SK-N-MC (cell line): Measurements from ENCODE around the gene SHISA7.

ENCODE experiments used
- DNase-seq: peaks from one replicate; pipeline ENCODE4 v3.0.0-alpha.2; 2011; ENCODE audit warnings: low read depth, low spot score
- H3K27ac ChIP-seq: fragments of 200-600 bp; sonication (generic); 2 replicates; pipeline ENCODE4 v1.5.1; 2016; ENCODE audit warnings: mixed run types
- H3K36me3 ChIP-seq: fragments of 200-600 bp; sonication (generic); 2 replicates; pipeline ENCODE4 v1.6.1; 2017; ENCODE audit warnings: antibody characterized with exemption, low read length, mixed read lengths; ENCODE audit not compliant: insufficient read depth
- H3K4me3 ChIP-seq: fragments of 200-600 bp; sonication (generic); 2 replicates; pipeline ENCODE4 v1.5.1; 2016
- H3K9ac ChIP-seq: fragments of 200-600 bp; sonication (generic); 2 replicates; pipeline ENCODE4 v1.8.0; 2017; ENCODE audit warnings: mixed run types, mixed read lengths; ENCODE audit not compliant: insufficient read length
- H3K9me3 ChIP-seq: fragments of 200-600 bp; sonication (generic); 2 replicates; pipeline ENCODE4 v1.6.1; 2017; ENCODE audit warnings: low read depth, mild to moderate bottlenecking, antibody characterized with exemption, low read length, moderate library complexity, mixed read lengths
- EZH2 ChIP-seq: fragments of 200-600 bp; sonication (generic); IDR thresholded peaks from one replicate; pipeline ENCODE4 v1.6.1; 2017; ENCODE audit warnings: antibody characterized with exemption
- FOXP2 ChIP-seq: optimal IDR thresholded peaks from 2 replicates; pipeline ENCODE3; 2011; ENCODE audit warnings: mild to moderate bottlenecking, moderate library complexity; ENCODE audit not compliant: insufficient read depth; ENCODE audit errors: extremely low read length, control extremely low read depth
- POLR2AphosphoS5 ChIP-seq: IDR thresholded peaks from 2 replicates; pipeline ENCODE4 v1.6.1; 2012; ENCODE audit warnings: mild to moderate bottlenecking, low read depth, low read length, borderline replicate concordance

SHISA7 gene

DNA sequence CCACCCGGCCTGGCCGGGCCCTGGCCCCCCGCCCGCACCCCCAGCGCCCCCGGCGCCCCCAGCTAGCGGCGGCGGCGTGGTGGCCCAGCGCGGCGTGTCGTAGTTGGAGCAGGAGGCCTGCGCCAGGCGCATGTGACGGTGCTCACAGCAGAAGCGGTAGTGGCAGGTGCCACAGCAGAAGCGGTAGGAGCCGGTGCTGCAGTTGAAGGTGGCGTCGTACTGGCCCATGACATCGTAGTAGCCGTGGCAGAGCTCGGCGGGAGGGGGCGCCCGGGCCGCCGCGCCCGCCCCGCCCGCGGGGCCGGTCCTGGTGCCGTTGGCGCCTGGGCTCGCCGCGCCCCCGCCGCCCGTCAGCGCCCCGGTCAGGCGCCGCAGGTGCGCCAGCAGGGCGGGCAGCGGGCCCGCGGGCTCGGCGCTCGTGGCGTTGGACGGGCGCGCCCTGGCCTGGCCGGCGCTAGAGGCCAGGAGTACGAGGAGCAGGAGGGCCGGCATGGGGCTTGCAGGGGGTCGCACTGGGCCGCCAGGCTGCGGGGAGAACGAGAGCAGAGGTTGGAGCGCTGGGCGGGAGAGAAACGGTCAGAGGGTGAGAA, 633 bp downstream of the SHISA7 start:
- Histone ChIP-seq H3K27ac (no peak overlapping the region), H3K4me3 (no peak overlapping the region), H3K9me3 (no peaks in the 10 kb centered on the region), H3K9ac (no peak overlapping the region), H3K36me3 (no peaks in the 10 kb centered on the region)
- DNase-seq: no peak
- TF ChIP-seq EZH2 (no peak), POLR2AphosphoS5 (no peak), FOXP2 (no peak)

DNA sequence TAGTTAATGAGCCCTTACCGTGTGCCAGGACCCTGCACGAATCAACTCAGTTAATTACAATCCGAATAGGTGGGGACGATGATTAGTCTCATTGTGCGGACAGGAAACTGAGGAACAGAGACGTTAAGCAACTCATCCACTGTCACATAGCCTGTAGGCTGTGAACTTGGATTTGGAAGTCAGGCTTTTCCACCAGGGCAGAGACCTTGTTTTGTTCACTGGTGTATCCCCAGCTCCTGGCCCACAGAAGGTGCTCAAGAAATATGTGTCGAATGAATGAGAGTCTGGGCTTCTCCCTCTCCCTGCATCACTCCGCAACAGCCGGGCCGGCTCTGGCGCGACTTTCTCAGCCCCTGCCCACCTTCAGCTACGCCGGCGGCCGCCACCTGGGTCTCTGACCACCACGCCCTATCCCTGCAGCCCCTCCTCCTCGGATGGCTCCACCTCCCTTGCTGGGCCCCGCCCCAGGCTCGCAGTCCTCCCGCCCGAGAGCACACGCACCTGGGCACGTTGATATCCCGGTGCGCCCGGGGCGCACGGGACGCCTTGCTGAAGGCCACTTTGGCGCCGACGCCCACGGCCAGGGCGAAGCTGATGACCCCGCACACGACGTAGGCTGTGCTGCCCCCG, 1.3 kb downstream of the SHISA7 start:
- Histone ChIP-seq H3K9ac (no peak overlapping the region), H3K36me3 (no peaks in the 10 kb centered on the region), H3K9me3 (no peaks in the 10 kb centered on the region), H3K27ac (no peak overlapping the region), H3K4me3 (0 out of 2 replicates have a peak overlapping the region, but pooled peaks have one; percentile 18)
- TF ChIP-seq EZH2 (no peak), POLR2AphosphoS5 (no peak), FOXP2 (no peak)
- DNase-seq: no peak

DNA sequence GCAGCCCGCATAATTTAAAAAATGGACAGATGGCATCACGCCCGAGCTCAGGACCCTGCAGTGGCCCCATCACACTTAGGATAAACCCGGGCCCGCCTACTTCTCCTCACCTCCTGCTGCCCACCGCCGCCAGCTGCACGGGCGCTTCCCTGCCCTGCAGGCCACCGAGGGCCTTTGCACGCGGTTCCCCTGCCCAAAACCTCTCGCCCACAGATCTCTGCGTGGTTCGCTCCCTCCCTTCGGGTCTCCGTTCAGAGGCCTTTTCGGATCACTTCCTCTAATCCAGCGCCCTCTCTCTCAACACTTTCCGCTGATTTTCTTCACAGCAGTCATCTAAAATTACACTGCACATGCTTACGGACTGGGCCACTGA, 1.8 kb downstream of the SHISA7 start:
- no peak for DNase-seq

DNA sequence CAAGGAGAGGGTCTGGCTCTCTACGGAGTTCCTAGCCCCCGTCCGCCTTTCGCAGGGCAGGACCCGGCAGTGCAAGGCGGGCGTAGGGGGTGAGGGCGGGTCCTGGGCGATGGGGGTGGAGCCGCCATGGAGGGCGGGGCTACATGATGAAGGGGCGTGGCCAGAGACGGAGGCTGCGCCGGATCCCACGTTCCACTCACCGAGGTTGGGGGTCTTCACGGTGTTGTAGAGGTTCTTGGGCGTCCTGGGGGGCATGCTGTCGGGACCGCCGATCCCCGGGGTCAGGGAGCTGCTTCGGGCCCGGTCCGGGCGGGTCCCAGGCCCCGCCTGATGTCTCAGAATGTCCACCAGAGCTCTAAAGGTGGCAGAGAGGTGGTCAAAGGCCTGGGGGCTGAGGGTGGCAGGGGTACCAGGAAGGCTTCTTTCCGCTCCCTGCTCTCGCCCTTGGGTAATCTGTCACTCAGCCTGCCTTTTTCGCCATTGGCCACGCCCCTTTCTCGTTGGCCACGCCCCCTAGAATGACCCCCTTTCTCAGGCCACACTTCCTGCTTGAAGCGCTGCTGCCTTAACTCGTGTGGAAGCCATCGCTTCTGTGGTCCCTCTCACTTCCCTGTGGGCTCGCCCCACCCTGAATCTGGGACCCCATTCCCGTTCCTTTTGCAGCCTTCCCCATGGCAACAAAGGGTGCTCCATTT, 2.5 kb downstream of the SHISA7 start:
- TF ChIP-seq FOXP2 (no peak), EZH2 (no peak), POLR2AphosphoS5 (no peak)
- H3K36me3 ChIP-seq: no peaks in the 10 kb centered on the region
- DNase-seq: no peak
- no peak overlapping the region for H3K27ac ChIP-seq
- no peak overlapping the region for H3K9ac ChIP-seq
- H3K9me3 ChIP-seq: no peaks in the 10 kb centered on the region
- H3K4me3 ChIP-seq: peak overlapping the region; percentile 63

More for the DNA sequence above, 1.8 kb downstream of the SHISA7 start:
- Histone ChIP-seq H3K4me3 (no peak overlapping the region), H3K36me3 (no peaks in the 10 kb centered on the region), H3K9ac (no peak overlapping the region), H3K27ac (no peak overlapping the region), H3K9me3 (no peaks in the 10 kb centered on the region)
- no peak for TF ChIP-seq POLR2AphosphoS5
- no peak for TF ChIP-seq EZH2
- TF ChIP-seq FOXP2: no peak

DNA sequence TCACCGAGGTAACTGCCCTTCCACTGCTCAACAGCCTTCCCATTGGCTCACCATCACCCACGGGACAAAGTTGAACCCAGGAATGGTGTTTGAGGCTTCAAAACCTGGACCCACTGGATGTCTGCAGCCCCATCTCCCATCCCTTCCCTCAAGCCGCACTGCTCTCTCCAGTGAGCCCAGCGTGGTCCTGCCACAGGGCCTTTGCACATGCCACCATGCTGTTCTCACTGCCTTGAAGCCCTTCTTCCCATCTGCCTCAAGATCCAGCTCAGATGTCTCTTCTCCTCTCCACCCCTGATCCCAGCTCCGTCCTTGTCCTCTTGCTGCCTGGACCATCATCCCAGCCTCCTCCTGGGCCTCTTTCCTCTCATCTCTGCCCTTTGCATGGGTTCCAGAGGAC, 4.0 kb downstream of the SHISA7 start:
- Histone ChIP-seq H3K9me3 (no peaks in the 10 kb centered on the region), H3K4me3 (no peak overlapping the region), H3K36me3 (no peaks in the 10 kb centered on the region), H3K9ac (no peak overlapping the region), H3K27ac (no peak overlapping the region)
- no peak for DNase-seq
- TF ChIP-seq POLR2AphosphoS5 (no peak), FOXP2 (no peak), EZH2 (no peak)

DNA sequence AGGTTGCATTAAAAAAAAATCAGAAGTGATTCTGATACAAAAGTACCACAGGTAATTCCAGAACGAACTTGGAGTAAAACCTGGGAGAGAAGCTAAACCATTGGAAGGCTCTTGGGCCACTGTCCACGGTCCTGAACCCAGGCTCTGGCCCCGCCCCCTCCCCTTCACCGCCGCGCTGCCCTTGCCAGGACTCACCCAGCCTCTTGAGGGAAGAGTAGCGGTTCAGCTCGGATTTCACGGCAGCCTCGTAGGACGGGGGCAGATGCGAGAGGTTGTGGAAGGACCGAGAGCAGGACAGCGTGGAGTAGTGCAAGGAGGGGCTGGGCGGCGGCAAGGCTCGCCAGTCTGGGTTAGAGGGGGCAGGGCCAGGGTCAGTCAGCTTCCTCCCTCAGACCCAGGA, 5.7 kb downstream of the SHISA7 start:
- Histone ChIP-seq H3K9ac (no peak overlapping the region), H3K27ac (no peak overlapping the region), H3K4me3 (no peak overlapping the region), H3K36me3 (no peaks in the 10 kb centered on the region), H3K9me3 (no peaks in the 10 kb centered on the region)
- TF ChIP-seq FOXP2: no peak
- DNase-seq: no peak

DNA sequence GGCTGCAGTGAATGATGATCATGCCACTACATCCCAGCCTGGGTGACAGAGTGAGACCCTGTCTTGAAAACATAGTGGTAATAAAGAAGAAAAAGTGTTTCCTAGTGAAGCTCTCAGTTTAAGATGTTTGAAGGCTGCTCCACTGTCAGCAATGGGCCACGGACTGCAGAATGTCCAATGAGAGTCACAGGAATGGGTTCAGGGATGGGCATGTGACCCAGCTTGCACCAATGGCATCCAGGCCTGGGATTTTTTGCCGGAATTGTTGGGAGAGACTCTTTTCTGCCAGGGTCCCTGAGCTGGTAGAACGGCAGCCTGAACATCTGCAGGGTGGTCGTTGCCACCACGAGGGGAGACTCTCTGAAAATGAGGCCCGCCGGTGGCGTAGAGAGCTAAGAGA, 6.3 kb downstream of the SHISA7 start:
- DNase-seq: no peak
- Histone ChIP-seq H3K9ac (no peak overlapping the region), H3K27ac (no peak overlapping the region), H3K36me3 (no peaks in the 10 kb centered on the region), H3K4me3 (no peak overlapping the region), H3K9me3 (no peaks in the 10 kb centered on the region)
- no peak for TF ChIP-seq FOXP2
- no peak for TF ChIP-seq POLR2AphosphoS5
- no peak for TF ChIP-seq EZH2

DNA sequence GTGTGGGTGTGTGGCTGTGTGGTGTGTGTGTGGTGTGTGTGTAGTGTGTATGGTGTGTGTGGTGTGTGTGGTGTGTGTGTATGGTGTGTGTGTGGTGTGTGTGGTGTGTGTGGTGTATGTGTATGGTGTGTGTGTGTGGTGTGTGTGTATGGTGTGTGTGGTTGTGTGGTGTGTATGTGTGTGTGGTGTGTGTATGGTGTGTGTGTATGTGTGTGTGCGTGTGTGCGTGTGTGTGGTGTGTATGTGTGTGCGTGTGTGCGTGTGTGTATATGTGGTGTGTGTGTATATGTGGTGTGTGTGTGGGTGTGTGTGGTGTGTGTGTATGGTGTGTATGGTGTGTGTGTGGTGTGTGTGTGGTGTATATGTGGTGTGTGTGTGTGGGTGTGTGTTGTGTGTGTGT, 8.1 kb downstream of the SHISA7 start:
- TF ChIP-seq EZH2 (no peak), POLR2AphosphoS5 (no peak), FOXP2 (no peak)
- Histone ChIP-seq H3K9ac (no peak overlapping the region), H3K4me3 (no peak overlapping the region), H3K9me3 (no peaks in the 10 kb centered on the region), H3K27ac (no peak overlapping the region), H3K36me3 (no peaks in the 10 kb centered on the region)
- no peak for DNase-seq

DNA sequence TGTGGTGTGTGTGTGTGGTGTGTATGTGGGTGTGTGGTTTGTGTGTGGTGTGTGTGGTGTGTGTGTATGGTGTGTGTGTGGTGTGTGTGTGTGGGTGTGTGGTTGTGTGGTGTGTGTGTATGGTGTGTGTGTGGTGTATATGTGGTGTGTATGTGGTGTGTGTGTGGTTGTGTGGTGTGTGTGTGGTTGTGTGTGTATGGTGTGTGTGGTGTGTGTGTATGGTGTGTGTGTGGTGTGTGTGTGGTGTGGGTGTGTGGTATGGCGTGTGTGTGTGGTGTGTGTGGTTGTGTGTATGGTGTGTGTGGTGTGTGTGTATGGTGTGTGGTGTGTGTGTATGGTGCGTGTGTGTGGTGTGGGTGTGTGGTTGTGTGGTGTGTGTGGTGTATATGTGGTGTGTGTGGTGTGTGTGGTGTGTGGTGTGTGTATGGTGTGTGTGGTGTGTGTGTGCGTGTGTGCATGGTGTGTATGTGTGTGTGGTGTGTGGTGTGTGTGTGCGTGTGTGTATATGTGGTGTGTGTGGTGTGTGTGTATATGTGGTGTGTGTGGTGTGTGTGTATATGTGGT, 8.7 kb downstream of the SHISA7 start:
- Histone ChIP-seq H3K9me3 (no peaks in the 10 kb centered on the region), H3K9ac (no peak overlapping the region), H3K4me3 (no peak overlapping the region), H3K36me3 (no peaks in the 10 kb centered on the region), H3K27ac (no peak overlapping the region)
- TF ChIP-seq POLR2AphosphoS5 (no peak), FOXP2 (no peak), EZH2 (no peak)
- DNase-seq: no peak
